PC-9 (cell line): ENCODE measurements around the gene NDUFS7.

Experiments used
- CTCF ChIP-seq: fragments of 200-600 bp; sonication (generic); conservative IDR thresholded peaks from 2 replicates; pipeline ENCODE4 v1.6.1; 2017; ENCODE audit warnings: mixed run types, antibody characterized with exemption, mild to moderate bottlenecking, moderate library complexity
- EZH2 ChIP-seq: fragments of 200-600 bp; sonication (generic); IDR thresholded peaks from 2 replicates; pipeline ENCODE4 v1.8.0; 2017; ENCODE audit warnings: antibody characterized with exemption, low read depth

- TF ChIP-seq CTCF: no peak
- TF ChIP-seq EZH2: no peak
Measured at GRCh38 chr19:1440418-1440801, 56.7 kb downstream of the NDUFS7 start.
